ENCODE data around the gene HOXA11. TPM values are rescaled to one million over a fixed set of nuclear protein-coding genes. Genes with fewer than 3 reads are reported as not detected.

HOXA11 gene
- total RNA-seq, 4 donors from 2014 or later: 4.5 to 21.3 (median 7.7) TPM

DNA sequence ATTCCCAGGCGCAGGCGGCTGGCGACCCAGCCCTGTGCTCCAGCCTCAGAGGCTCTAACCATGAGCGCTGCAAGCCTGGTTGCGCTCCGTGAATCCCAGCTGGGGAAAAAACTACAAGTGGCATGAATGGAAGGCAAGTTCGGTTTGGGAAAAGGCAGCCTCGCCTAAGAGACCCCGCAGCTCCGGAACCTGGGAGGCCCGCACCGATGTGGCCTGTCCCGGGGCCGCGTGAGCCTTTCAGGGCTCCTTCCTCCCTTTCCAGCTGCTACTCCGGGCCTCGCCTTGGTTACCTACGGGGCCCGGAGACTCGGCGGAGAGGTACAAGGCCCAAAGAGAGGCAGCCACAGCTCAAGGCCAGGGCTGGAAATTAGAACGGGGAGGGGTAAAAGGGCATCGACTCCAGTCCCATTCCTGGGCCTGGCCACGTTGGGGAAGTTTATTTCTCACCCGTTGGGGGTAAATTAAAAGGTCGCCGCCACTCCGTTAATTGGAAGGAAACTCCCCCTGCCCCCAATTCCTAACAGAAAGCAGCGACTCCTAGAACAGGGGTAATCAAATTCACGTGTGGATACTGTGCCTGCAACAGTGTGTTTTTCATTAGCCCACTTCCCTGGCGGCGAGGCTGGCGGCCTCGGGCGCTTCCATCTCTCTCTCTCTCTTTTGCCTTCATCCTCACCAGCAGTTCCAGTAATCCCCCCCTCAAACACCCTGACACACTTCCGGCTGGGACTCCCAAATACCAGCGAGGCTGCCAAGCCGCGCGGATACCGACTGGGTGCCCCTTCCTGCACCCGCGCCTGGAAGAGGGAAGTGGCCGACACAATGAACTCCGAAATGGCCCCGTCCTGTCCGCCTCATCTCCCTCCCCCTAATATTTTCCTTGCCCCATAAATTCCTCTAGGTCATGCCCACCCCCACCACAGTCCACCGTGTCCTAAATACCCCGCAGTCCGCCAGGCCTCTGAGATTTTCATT is 18.2 kb downstream of the HOXA11 start:
- Histone ChIP-seq H3K9me3 (no peaks in the 10 kb centered on the region), H3K4me3 (peak overlapping the region; percentile 58 to 82 (median 64)), H3K36me3 (no peaks in the 10 kb centered on the region), H3K27ac (peak overlapping the region; percentile 95 to 99 (median 98)), H3K4me1 (peaks cover 0 to 27% (median 16%) of the 10 kb centered on the region in 4 donors), H3K27me3 (peaks cover 34% of the 10 kb centered on the region)
- 7 to 9% methylated on average over 19 to 50 of the region's 50 CpGs for WGBS, 2 donors (ENCODE audit: low coverage in 1 of 2)
- intact Hi-C loops (cut with DNase I; ENCODE audit: low total_unique reads): loop anchor here (10.0 kb wide), 1 partner anchor 1312 kb away; no protein-coding TSS in a partner anchor
- DNase-seq: no peak
- in situ Hi-C loops (cut with MboI; ENCODE audit: low pct_ligation_motif_present in 1 of 4, low pct_unique_long_range_greater_than_20kb in 1 of 4, low sequenced_read_pairs in 3 of 4): loop anchor here in 3 of 4 donors (25.0 kb wide), 3 partner anchors 805 to 1305 kb away; no protein-coding TSS in a partner anchor
- peak in 2 of 3 donors; percentile 5 to 40 for TF ChIP-seq POLR2AphosphoS5 (IDR thresholded peaks at IDR 0.05)
- TF ChIP-seq, protein P1, sequence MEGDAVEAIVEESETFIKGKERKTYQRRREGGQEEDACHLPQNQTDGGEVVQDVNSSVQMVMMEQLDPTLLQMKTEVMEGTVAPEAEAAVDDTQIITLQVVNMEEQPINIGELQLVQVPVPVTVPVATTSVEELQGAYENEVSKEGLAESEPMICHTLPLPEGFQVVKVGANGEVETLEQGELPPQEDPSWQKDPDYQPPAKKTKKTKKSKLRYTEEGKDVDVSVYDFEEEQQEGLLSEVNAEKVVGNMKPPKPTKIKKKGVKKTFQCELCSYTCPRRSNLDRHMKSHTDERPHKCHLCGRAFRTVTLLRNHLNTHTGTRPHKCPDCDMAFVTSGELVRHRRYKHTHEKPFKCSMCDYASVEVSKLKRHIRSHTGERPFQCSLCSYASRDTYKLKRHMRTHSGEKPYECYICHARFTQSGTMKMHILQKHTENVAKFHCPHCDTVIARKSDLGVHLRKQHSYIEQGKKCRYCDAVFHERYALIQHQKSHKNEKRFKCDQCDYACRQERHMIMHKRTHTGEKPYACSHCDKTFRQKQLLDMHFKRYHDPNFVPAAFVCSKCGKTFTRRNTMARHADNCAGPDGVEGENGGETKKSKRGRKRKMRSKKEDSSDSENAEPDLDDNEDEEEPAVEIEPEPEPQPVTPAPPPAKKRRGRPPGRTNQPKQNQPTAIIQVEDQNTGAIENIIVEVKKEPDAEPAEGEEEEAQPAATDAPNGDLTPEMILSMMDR (IDR thresholded peaks at IDR 0.05): no peak

DNA sequence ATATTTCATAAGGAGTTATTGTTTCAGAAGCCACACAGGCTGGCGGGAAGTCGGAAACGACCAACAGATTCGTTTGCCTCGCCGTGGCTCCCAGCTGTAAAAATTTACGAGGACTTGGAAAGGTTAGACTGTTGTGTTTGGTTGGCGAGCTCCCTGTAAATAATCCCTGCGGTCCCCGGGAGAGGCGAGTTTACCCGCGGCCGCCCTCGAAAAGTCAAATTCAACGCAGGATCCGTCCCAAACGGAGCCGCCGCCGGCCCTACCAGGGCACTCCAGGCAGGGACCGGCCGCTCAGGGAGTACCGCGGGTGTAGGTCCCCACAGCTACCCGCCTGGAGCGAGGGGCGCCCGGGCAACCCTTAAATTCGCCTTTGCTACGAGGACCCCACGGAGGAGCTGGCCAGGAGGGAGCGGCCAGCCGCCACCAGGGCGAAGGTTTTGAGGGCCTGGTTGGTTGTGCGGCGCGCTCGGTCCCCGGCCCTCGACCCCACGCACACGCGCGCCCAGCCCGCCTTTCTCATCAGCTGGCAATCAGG is 19.0 kb downstream of the HOXA11 start:
- Histone ChIP-seq H3K27ac (peak overlapping the region; percentile 95 to 99 (median 98)), H3K4me3 (peak overlapping the region; percentile 58 to 82 (median 64)), H3K9me3 (no peaks in the 10 kb centered on the region), H3K4me1 (peaks cover 0 to 30% (median 23%) of the 10 kb centered on the region in 4 donors), H3K36me3 (no peaks in the 10 kb centered on the region), H3K27me3 (peaks cover 29% of the 10 kb centered on the region)
- no peak for DNase-seq
- intact Hi-C loops (cut with DNase I; ENCODE audit: low total_unique reads): loop anchor here (10.0 kb wide), 1 partner anchor 1311 kb away; no protein-coding TSS in a partner anchor
- WGBS, 2 donors (ENCODE audit: low coverage in 1 of 2): 0 to 13% methylated on average over 5 to 45 of the region's 46 CpGs
- TF ChIP-seq EP300 (IDR thresholded peaks at IDR 0.05; ENCODE audit: low read depth) (no peak), POLR2AphosphoS5 (IDR thresholded peaks at IDR 0.05) (peak; percentile 40 to 82 (median 62)), POLR2A (IDR thresholded peaks at IDR 0.05) (peak; percentile 79)
- TF ChIP-seq, protein P1 (IDR thresholded peaks at IDR 0.05): no peak
- in situ Hi-C loops (cut with MboI; ENCODE audit: low pct_ligation_motif_present in 1 of 4, low pct_unique_long_range_greater_than_20kb in 1 of 4, low sequenced_read_pairs in 3 of 4): loop anchor here in 3 of 4 donors (25.0 kb wide), 3 partner anchors 804 to 1304 kb away; no protein-coding TSS in a partner anchor

DNA sequence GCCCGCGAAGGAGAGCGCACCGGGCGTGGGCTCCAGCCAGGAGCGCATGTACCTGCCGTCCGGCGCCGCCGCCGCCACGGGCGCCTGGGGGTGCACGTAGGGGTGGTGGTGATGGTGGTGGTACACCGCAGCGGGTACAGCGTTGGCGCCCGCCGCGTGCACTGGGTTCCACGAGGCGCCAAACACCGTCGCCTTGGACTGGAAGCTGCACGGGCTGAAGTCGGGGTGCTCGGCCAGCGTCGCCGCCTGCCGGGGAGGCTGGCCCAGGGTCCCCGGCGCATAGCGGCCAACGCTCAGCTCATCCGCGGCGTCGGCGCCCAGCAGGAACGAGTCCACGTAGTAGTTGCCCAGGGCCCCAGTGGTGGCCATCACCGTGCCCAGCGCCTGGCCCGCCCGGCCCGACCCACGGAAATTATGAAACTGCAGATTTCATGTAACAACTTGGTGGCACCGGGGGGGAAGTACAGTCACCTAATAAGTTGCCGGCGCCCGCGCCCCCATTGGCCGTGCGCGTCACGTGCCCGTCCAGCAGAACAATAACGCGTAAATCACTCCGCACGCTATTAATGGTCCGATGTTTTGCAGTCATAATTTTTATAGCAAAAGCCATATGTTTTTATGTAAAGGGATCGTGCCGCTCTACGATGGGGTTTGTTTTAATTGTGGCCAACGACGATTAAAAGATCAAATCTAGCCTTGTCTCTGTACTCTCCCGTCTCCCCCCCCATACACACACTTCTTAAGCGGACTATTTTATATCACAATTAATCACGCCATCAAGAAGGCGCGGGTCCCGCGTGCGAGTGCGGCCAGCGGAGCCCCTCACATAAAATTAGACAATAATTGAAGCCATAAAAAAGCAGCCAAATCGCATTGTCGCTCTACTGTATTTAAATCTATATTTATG is 19.7 kb downstream of the HOXA11 start, which contains the start of gene HOXA9:
Gene HOXA9, minus strand, starts transcription at position 449 of the 907 bp plus-strand sequence. Its CDS starts 80 bp downstream, at position 369.
- Histone ChIP-seq H3K27me3 (peaks cover 27% of the 10 kb centered on the region), H3K4me1 (peaks cover 1 to 33% (median 24%) of the 10 kb centered on the region in 4 donors), H3K9me3 (no peaks in the 10 kb centered on the region), H3K36me3 (no peaks in the 10 kb centered on the region), H3K4me3 (peak within 1 kb of the TSS; percentile 58 to 82 (median 64)), H3K27ac (peak within 1 kb of the TSS; percentile 95 to 99 (median 98))
- TF ChIP-seq, protein P1 (IDR thresholded peaks at IDR 0.05): peak in 4 of 5 experiments; percentile 7 to 37 (median 18)
- TF ChIP-seq EP300 (IDR thresholded peaks at IDR 0.05; ENCODE audit: low read depth): no peak
- TF ChIP-seq POLR2A (IDR thresholded peaks at IDR 0.05): peak; percentile 77
- peak; percentile 86 to 94 (median 89) for TF ChIP-seq POLR2AphosphoS5 (IDR thresholded peaks at IDR 0.05)
- intact Hi-C loops (cut with DNase I; ENCODE audit: low total_unique reads): loop anchor here (10.0 kb wide), 1 partner anchor 1311 kb away; no protein-coding TSS in a partner anchor
- peak; percentile 87 for DNase-seq
- in situ Hi-C loops (cut with MboI; ENCODE audit: low pct_ligation_motif_present in 1 of 4, low pct_unique_long_range_greater_than_20kb in 1 of 4, low sequenced_read_pairs in 3 of 4): loop anchor here in 3 of 4 donors (25.0 kb wide), 3 partner anchors 803 to 1303 kb away; no protein-coding TSS in a partner anchor
- WGBS, 2 donors (ENCODE audit: low coverage in 1 of 2): 11 to 14% methylated on average over 15 to 79 of the region's 82 CpGs
